Gastrocnemius medialis (tissue), 4 donors: ENCODE results near the gene DNAH2.

Source experiments
- CTCF ChIP-seq, 5 experiments: fragments of 450-650 bp in 3 of 5; fragments of 200-600 bp in 2 of 5; sonication (generic) in 2 of 5; IDR thresholded peaks in 4 of 5; conservative IDR thresholded peaks in 1 of 5; 1 replicate in 4 of 5; 2 replicates in 1 of 5; pipeline ENCODE4 v1.5.1; 2016 to 2019; ENCODE audit warnings: antibody characterized with exemption in 5 of 5, mild to moderate bottlenecking in 3 of 5, moderate library complexity in 3 of 5
- POLR2A ChIP-seq, 2 donors: fragments of 450-650 bp; IDR thresholded peaks; one replicate each; pipeline ENCODE4 v1.6.1; 2017; ENCODE audit warnings: antibody characterized with exemption in 2 of 2, mild to moderate bottlenecking in 2 of 2, moderate library complexity in 2 of 2

- no peak for TF ChIP-seq CTCF (IDR thresholded peaks at IDR 0.05 in 4 of 5, conservative IDR thresholded peaks at IDR 0.05 in 1 of 5)
- TF ChIP-seq POLR2A (IDR thresholded peaks at IDR 0.05), result no peak
Observed at GRCh38 chr17:7750321-7750821, 32.8 kb downstream of the DNAH2 start.
